GM18909 (cell line): Measurements from ENCODE around the gene KRTAP19-5.
"Not testable (repeated sequence)": the region's sequence is repeated elsewhere in the genome, so short reads cannot be mapped to it uniquely, and the experiment has no call there.

Source experiments
- ATAC-seq: cut with Tn5 transposase; IDR thresholded peaks from one replicate; pipeline ENCODE4 v1.9.1; 2021; ENCODE audit warnings: mild to moderate bottlenecking; ENCODE audit not compliant: unreplicated experiment, poor library complexity

KRTAP19-5 gene

GRCh38 chr21:30502041-30502440 is at the start of gene KRTAP19-5:
TSS of gene KRTAP19-5 (minus strand) at chr21:30502141. CDS start at chr21:30502090, 51 bp downstream.
- ATAC-seq: no peak

GRCh38 chr21:30541764-30542163 is 39.8 kb upstream of the KRTAP19-5 start, which contains the start of gene KRTAP19-6:
TSS of gene KRTAP19-6 (minus strand) at chr21:30541864. CDS start at chr21:30541833, 31 bp downstream.
- ATAC-seq: no peak

GRCh38 chr21:30518876-30519275 is 16.9 kb upstream of the KRTAP19-5 start:
- no peak for ATAC-seq

DNA sequence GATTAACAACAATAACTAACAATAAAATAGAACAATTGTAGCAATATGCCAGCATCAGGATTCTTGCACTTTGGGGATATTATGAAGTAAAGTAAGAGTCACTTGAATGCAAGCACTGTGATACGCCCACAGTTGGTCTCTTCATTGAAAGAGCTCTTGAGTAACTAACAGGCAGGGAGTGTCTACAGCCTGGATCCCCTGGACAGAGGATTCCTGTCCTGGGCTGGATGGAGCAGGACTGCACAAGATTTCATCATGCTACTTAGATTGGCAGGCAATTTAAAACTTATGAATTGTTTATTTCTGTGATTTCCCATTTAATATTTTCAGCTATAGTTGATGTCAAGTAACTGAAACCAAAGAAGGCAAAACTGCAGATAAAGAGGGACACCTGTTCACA is 13.7 kb upstream of the KRTAP19-5 start:
- no peak for ATAC-seq

DNA sequence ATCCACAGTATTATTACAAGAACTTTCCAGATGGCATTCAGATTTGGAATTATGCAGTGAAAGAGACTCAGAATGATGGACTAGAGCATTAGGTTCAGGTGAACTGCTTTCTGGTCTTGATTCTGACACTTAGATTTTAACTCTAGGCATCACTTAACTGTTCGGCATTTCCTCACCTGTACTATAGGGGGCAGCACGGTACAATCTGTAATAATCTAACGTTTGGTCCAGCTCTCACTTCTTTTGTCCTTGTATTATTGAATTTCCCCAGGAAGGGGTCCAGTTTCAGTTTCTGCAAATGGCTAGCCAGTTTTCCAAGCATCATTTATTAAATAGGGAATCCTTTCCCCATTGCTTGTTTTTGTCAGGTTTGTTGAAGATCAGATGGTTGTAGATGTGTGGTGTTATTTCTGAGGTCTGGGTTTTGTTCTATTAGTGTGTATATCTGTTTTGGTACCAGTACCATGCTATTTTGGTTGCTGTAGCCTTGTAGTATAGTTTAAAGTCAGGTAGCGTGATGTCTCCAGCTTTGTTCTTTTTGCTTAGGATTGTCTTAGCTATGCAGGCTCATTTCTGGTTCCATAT is 3.8 kb upstream of the KRTAP19-5 start:
- ATAC-seq: not testable (repeated sequence)

DNA sequence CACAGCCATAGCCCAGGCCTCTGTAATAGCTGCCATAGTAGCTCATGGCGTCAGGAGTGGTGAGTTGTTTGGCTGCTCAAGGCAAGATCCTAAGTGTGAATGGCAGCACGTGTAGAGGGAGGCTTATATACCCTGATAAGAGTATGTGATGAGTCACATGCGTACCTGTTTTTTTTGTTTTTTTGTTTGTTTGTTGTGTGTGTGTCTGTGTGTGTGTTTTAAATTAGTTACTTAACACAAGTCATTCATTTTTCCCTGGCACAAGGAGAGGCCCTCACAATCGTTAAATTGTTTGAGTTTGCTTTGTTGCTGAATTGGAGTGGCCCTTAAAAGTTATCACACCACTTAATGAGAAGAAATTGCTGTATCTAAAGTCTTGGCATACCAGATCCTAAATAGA is 4.9 kb downstream of the KRTAP19-5 start, which contains the start of gene KRTAP19-4:
Gene KRTAP19-4, minus strand, starts transcription at position 101 of the 400 bp plus-strand sequence. Its CDS starts 55 bp downstream, at position 46.
- ATAC-seq: no peak

DNA sequence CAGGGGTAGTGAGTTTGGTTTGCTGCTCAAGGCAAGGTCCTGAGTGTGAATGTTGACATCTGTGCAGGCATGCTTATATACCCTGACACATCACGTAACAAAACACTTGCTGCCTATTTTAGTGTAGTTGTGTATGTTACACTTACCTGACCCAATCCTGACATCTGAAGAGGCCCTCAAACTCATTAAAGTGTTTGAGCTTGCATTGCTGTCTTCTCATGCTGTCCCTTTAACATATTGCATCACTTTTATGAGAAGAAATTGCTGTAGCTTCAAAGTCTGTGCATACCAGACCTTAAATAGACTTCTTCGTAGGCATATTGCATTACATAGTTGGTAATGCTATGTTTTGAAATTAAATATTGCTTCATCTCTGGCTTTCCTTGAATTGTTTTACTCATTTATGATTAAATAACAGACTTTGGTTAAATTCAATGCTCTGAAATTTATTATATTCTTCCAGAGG is 9.9 kb downstream of the KRTAP19-5 start, which contains the start of gene KRTAP19-3:
Gene KRTAP19-3, minus strand, starts transcription at position 51 of the 466 bp plus-strand sequence. CDS start 56 bp downstream, outside the sequence.
- no peak for ATAC-seq

DNA sequence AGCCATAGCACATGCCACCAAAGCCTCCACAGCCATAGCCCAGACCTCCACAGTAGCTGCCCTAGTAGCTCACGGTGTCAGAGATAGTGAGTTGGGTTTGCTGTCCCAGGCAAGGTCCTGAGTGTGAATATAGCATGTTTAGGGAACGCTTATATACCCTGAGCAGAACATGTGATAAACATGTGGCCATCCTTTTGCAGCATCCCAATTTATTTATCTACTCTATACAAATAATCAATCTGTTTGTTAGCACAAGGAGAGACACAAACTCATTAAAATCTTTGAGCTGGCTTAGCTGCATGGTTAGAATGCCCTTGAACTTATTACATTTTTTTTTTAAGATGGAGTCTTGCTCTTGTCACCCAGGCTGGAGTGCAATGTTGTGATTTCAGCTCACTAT is 14.6 kb downstream of the KRTAP19-5 start, which contains the start of gene KRTAP19-2:
Gene KRTAP19-2, minus strand, starts transcription at position 101 of the 400 bp plus-strand sequence. Its CDS starts 88 bp downstream, at position 13.
- no peak for ATAC-seq

DNA sequence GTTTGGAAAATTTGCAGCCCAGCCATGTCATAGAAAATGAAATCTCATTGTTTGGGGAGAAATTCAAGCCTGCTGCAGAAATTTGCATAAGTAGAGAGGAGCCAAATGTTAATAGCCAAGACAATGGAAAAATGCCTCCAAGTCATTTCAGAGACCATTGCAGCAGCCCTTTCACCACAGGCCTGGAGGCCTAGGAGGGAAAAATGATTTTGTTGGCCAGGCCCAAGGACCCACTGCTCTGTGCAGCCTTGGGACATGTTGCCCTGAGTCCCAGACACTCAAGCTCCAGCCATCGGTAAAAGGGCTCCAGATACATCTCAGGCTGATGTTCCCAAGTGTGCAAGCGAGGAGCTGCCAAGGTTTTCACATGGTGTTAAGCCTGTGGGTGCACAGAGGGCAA is 15.8 kb downstream of the KRTAP19-5 start:
- ATAC-seq: no peak

DNA sequence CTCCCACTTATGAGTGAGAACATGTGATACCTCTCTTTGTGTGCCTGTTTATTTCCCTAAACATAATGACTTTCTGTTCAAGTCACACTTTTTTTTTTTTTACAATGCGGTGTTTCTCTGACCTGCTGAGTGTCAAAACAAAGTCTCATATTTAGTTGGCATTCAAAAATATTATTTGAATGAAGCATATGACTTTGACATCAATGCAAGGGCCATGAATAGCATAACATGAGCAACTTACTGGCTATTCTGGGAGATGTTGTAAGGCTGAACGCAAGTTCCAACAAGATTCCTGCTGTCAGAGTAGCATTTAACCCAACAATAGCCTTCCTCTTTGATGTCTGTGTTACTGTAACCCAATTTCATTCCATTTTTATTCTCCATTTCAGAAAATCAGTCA is 19.8 kb downstream of the KRTAP19-5 start:
- ATAC-seq: no peak

DNA sequence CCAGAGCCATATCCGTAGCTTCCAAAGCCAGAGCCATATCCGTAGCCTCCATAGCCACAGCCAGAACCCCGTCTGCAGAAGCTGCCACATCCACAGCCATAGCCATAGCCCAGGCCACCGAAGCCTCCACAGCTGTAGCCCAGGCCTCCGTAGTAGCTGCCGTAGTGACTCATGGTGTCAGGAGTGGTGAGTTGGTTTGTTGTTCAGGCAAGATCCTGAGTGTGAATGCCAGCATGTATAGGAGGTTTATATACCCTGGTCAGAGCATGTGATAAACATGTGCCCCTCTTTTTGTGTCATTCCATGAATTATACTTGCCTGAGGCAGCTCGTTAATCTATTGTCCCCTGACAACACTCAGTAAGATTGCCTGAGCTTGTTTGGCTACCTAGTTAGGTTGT is 21.8 kb downstream of the KRTAP19-5 start, which contains the start of gene KRTAP19-1:
Gene KRTAP19-1, minus strand, starts transcription at position 223 of the 400 bp plus-strand sequence. Its CDS starts 50 bp downstream, at position 173.
- no peak for ATAC-seq

GRCh38 chr21:30479259-30479658 is 22.7 kb downstream of the KRTAP19-5 start:
- ATAC-seq: no peak

- no peak for ATAC-seq
These were observed 23.9 kb downstream of the KRTAP19-5 start for GRCh38 chr21:30478004-30478403.

DNA sequence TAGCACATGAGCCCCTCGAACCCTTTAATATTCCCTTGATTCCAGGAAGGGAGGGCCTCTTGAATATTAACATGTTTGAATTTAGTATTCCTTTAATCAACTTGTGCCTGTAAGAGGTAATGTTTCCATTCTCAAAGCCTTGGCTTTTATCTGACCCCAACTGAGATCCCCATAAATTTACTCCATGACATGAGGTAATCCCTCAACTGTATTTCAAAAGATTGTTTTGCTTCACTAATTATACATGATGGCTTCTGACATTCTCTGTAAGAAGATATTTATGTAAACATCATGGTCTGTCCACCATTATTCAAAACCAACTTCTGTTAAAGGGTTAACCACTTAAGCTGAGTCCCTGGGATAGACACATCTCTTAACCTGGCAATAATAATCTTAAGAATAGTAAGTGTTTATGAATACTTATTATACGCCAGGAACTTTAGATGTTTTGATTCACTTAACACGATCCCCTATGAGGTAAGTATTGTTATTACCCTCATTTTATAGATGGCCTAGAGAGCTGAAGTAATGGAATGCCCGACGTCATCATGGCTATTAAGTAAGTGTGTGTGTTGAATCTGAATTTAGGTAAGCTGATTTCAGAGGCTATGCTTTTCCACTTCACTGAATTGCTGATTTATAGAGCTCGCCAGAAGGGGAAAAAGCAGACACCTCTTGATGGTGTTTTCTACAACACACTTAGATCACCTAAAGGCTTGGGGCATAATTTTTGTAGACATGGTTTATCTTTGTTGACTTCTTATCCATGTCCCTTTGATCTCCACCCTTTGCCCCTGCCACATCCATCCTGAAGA is 32.8 kb downstream of the KRTAP19-5 start:
- ATAC-seq: no peak

GRCh38 chr21:30463713-30464112 is 38.2 kb downstream of the KRTAP19-5 start:
- no peak for ATAC-seq
